Liver (tissue), 9 donors: ENCODE measurements around the gene KCNK3. TPM values are rescaled to one million over a fixed set of nuclear protein-coding genes. Genes with fewer than 3 reads are reported as not detected.

Source experiments
- DNase-seq: peaks from one replicate; pipeline ENCODE4 v3.0.0-alpha.2; 2017; ENCODE audit warnings: low spot score
- H3K27ac ChIP-seq, 2 donors: one replicate each; pipeline ENCODE4 v1.7.0; 2013; ENCODE audit warnings: inconsistent platforms in 2 of 2, low read length in 2 of 2, control low read depth in 1 of 2, low read depth in 1 of 2, mild to moderate bottlenecking in 1 of 2
- H3K27me3 ChIP-seq, 4 donors: one replicate each; pipeline versions ENCODE4 v1.6.1 to v1.7.0; 2013; ENCODE audit warnings: low read length in 3 of 4, inconsistent platforms in 1 of 4, mild to moderate bottlenecking in 1 of 4, moderate library complexity in 1 of 4; ENCODE audit not compliant: control insufficient read depth in 4 of 4, insufficient read depth in 4 of 4
- H3K36me3 ChIP-seq, 4 donors: one replicate each; pipeline versions ENCODE4 v1.6.1 to v1.7.0; 2013; ENCODE audit warnings: low read length in 3 of 4, mild to moderate bottlenecking in 3 of 4, low read depth in 1 of 4, moderate library complexity in 1 of 4; ENCODE audit not compliant: control insufficient read depth in 4 of 4, insufficient read depth in 3 of 4
- H3K4me1 ChIP-seq, 4 donors: one replicate each; pipeline versions ENCODE4 v1.6.1 to v1.7.0; 2013; ENCODE audit warnings: low read length in 3 of 4, mild to moderate bottlenecking in 3 of 4, moderate library complexity in 1 of 4; ENCODE audit not compliant: control insufficient read depth in 4 of 4, insufficient read depth in 4 of 4
- H3K4me3 ChIP-seq, 3 donors: one replicate each; pipeline versions ENCODE4 v1.6.1 to v1.7.0; 2013; ENCODE audit warnings: low read length in 3 of 3, control low read depth in 1 of 3, low read depth in 1 of 3, mild to moderate bottlenecking in 1 of 3
- H3K9ac ChIP-seq, 2 donors: one replicate each; pipeline ENCODE4 v1.7.0; 2013; ENCODE audit warnings: low read length in 2 of 2, mild to moderate bottlenecking in 2 of 2, moderate library complexity in 2 of 2, control low read depth in 1 of 2, low read depth in 1 of 2
- H3K9me3 ChIP-seq, 4 donors: one replicate each; pipeline versions ENCODE4 v1.6.1 to v1.7.0; 2013; ENCODE audit warnings: low read length in 3 of 4; ENCODE audit not compliant: control insufficient read depth in 4 of 4
- FOXA1 ChIP-seq: IDR thresholded peaks from 2 replicates; pipeline ENCODE4 v1.6.1; 2016; ENCODE audit warnings: antibody characterized with exemption
- FOXA2 ChIP-seq: IDR thresholded peaks from 2 replicates; pipeline ENCODE4 v1.6.1; 2016; ENCODE audit warnings: antibody characterized with exemption
- GABPA ChIP-seq, 2 donors: IDR thresholded peaks in 1 of 2; conservative IDR thresholded peaks in 1 of 2; 2 replicates each; pipeline ENCODE4 v1.6.1; 2016; ENCODE audit warnings: antibody characterized with exemption in 2 of 2, mild to moderate bottlenecking in 1 of 2, moderate library complexity in 1 of 2
- HNF4A ChIP-seq, 2 donors: conservative IDR thresholded peaks; 2 replicates each; pipeline ENCODE4 v1.6.1; 2016; ENCODE audit warnings: antibody characterized with exemption in 2 of 2, mild to moderate bottlenecking in 2 of 2
- HNF4G ChIP-seq: IDR thresholded peaks from 2 replicates; pipeline ENCODE4 v1.6.1; 2016; ENCODE audit warnings: antibody characterized with exemption
- JUND ChIP-seq, 2 donors: IDR thresholded peaks; 2 replicates each; pipeline ENCODE4 v1.6.1; 2016; ENCODE audit warnings: antibody characterized with exemption in 2 of 2
- NR2F2 ChIP-seq: IDR thresholded peaks from 2 replicates; pipeline ENCODE4 v1.6.1; 2016; ENCODE audit warnings: antibody characterized with exemption
- RAD21 ChIP-seq, 2 donors: IDR thresholded peaks; 2 replicates each; pipeline ENCODE4 v1.6.1; 2016; ENCODE audit warnings: antibody characterized with exemption in 2 of 2, mild to moderate bottlenecking in 2 of 2
- RXRA ChIP-seq, 2 donors: IDR thresholded peaks; 2 replicates each; pipeline ENCODE4 v1.6.1; 2017 to 2018; ENCODE audit warnings: antibody characterized with exemption in 2 of 2, mild to moderate bottlenecking in 1 of 2
- SP1 ChIP-seq: IDR thresholded peaks from 2 replicates; pipeline ENCODE4 v1.6.1; 2018; ENCODE audit warnings: antibody characterized with exemption, mild to moderate bottlenecking
- YY1 ChIP-seq: IDR thresholded peaks from 2 replicates; pipeline ENCODE4 v1.6.1; 2016; ENCODE audit warnings: antibody characterized with exemption, mild to moderate bottlenecking
- WGBS: extraction: QIAGEN DNeasy Blood & Tissue Kit; methylation state at CpG from one replicate; pipeline ENCODE4 v1.1.7; 2013; 5-methylcytosine and 5-hydroxymethylcytosine counted together
- polyA plus RNA-seq, 2 donors: library from polyadenylated mRNA; stranded (reverse) in 1 of 2; unstranded in 1 of 2; fragments of 200-250 nt in 1 of 2; fragments of >200 nt in 1 of 2; fragmentation: Nextera tagmentation in 1 of 2; extraction: Ambion mirVana in 1 of 2; gene quantifications; one replicate each; pipeline versions ENCODE4 v1.2.1 to v1.2.3, GENCODE V29; 2013 to 2015
- total RNA-seq, 2 donors: library from RNA; depleted of rRNA; stranded (reverse); fragments of >200 nt; gene quantifications; one replicate each; pipeline ENCODE4 v1.2.3, GENCODE V29; 2014
- TF ChIP-seq, protein P1 (sequence below): IDR thresholded peaks from 2 replicates; pipeline ENCODE4 v1.6.1; 2016; ENCODE audit warnings: antibody characterized with exemption
- TF ChIP-seq, protein P2 (sequence below): IDR thresholded peaks from 2 replicates; pipeline ENCODE4 v1.6.1; 2016; ENCODE audit warnings: antibody characterized with exemption
- TF ChIP-seq, protein P3 (sequence below): IDR thresholded peaks from 2 replicates; pipeline ENCODE4 v1.6.1; 2016; ENCODE audit warnings: antibody characterized with exemption, mild to moderate bottlenecking
- TF ChIP-seq, protein P4 (sequence below): IDR thresholded peaks from 2 replicates; pipeline ENCODE4 v1.6.1; 2016; ENCODE audit warnings: antibody characterized with exemption
- TF ChIP-seq, protein P5 (sequence below): fragments of 150-350 bp; IDR thresholded peaks from 2 replicates; pipeline ENCODE4 v1.5.1; 2017; ENCODE audit warnings: improper control_type of control experiment, low read depth, low read length; ENCODE audit not compliant: missing input control
- donor health status: healthy.
- donor health status: healthy.
- donor health status: healthy.
- donor health status: healthy.
- donor health status: healthy.

KCNK3 gene
- total and polyA plus RNA-seq, 4 donors = 0.78 to 6.6 (median 2.6) TPM; not detected in 1

DNA sequence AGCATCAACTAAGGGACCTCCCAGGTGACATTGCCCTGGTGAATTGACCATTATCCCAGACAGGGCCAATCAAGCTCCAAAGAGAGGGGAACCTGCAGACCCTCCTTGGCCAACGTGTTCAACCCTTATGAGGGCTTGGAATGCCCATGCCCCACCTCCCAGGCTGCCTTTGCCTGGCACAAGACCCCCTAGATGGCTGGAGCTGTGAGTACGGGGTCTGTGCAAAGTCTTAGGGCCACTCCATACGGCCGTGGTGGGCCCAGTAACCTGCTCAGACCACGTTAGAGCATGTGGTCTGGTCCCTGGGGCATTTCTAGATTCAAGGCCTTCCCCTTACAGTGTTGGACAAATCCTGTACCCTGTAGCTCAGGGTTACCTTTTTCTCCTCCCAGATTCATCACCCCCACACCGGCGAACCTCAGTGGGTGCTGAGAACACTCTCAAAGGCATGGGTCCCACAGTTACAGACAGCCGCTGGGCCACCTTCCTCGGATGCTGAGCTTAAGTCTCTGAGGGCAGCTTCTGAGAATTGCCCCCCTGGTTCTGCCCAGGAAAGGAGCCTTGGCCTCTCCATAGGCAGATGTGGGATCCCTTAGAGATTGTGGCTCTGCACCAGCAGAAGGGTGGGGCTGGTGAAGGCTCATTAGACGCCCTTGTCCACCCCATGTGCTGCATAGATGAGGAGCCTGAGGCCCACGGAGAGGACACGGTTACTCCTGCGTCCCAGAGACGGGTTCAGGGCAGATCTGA is 18.3 kb upstream of the KCNK3 start:
- DNase-seq = no peak
- H3K27me3 ChIP-seq = peaks cover 0 to 4% (median 0%) of the 10 kb centered on the region in 4 donors
- H3K9ac ChIP-seq = no peak overlapping the region
- TF ChIP-seq RAD21 (IDR thresholded peaks at IDR 0.05) = no peak
- TF ChIP-seq HNF4G = no peak
- TF ChIP-seq JUND (IDR thresholded peaks at IDR 0.05) = no peak
- TF ChIP-seq HNF4A (conservative IDR thresholded peaks at IDR 0.05) = no peak
- TF ChIP-seq SP1 = no peak
- TF ChIP-seq, protein P1, sequence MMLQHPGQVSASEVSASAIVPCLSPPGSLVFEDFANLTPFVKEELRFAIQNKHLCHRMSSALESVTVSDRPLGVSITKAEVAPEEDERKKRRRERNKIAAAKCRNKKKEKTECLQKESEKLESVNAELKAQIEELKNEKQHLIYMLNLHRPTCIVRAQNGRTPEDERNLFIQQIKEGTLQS = no peak
- TF ChIP-seq, protein P2, sequence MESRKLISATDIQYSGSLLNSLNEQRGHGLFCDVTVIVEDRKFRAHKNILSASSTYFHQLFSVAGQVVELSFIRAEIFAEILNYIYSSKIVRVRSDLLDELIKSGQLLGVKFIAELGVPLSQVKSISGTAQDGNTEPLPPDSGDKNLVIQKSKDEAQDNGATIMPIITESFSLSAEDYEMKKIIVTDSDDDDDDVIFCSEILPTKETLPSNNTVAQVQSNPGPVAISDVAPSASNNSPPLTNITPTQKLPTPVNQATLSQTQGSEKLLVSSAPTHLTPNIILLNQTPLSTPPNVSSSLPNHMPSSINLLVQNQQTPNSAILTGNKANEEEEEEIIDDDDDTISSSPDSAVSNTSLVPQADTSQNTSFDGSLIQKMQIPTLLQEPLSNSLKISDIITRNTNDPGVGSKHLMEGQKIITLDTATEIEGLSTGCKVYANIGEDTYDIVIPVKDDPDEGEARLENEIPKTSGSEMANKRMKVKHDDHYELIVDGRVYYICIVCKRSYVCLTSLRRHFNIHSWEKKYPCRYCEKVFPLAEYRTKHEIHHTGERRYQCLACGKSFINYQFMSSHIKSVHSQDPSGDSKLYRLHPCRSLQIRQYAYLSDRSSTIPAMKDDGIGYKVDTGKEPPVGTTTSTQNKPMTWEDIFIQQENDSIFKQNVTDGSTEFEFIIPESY = no peak
- no peak for TF ChIP-seq GABPA (IDR thresholded peaks at IDR 0.05 in 1 of 2, conservative IDR thresholded peaks at IDR 0.05 in 1 of 2)
- TF ChIP-seq, protein P3, sequence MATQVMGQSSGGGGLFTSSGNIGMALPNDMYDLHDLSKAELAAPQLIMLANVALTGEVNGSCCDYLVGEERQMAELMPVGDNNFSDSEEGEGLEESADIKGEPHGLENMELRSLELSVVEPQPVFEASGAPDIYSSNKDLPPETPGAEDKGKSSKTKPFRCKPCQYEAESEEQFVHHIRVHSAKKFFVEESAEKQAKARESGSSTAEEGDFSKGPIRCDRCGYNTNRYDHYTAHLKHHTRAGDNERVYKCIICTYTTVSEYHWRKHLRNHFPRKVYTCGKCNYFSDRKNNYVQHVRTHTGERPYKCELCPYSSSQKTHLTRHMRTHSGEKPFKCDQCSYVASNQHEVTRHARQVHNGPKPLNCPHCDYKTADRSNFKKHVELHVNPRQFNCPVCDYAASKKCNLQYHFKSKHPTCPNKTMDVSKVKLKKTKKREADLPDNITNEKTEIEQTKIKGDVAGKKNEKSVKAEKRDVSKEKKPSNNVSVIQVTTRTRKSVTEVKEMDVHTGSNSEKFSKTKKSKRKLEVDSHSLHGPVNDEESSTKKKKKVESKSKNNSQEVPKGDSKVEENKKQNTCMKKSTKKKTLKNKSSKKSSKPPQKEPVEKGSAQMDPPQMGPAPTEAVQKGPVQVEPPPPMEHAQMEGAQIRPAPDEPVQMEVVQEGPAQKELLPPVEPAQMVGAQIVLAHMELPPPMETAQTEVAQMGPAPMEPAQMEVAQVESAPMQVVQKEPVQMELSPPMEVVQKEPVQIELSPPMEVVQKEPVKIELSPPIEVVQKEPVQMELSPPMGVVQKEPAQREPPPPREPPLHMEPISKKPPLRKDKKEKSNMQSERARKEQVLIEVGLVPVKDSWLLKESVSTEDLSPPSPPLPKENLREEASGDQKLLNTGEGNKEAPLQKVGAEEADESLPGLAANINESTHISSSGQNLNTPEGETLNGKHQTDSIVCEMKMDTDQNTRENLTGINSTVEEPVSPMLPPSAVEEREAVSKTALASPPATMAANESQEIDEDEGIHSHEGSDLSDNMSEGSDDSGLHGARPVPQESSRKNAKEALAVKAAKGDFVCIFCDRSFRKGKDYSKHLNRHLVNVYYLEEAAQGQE = no peak
- no peak for TF ChIP-seq FOXA1
- TF ChIP-seq, protein P4, sequence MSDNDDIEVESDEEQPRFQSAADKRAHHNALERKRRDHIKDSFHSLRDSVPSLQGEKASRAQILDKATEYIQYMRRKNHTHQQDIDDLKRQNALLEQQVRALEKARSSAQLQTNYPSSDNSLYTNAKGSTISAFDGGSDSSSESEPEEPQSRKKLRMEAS = no peak
- no peak for TF ChIP-seq YY1
- TF ChIP-seq, protein P5, sequence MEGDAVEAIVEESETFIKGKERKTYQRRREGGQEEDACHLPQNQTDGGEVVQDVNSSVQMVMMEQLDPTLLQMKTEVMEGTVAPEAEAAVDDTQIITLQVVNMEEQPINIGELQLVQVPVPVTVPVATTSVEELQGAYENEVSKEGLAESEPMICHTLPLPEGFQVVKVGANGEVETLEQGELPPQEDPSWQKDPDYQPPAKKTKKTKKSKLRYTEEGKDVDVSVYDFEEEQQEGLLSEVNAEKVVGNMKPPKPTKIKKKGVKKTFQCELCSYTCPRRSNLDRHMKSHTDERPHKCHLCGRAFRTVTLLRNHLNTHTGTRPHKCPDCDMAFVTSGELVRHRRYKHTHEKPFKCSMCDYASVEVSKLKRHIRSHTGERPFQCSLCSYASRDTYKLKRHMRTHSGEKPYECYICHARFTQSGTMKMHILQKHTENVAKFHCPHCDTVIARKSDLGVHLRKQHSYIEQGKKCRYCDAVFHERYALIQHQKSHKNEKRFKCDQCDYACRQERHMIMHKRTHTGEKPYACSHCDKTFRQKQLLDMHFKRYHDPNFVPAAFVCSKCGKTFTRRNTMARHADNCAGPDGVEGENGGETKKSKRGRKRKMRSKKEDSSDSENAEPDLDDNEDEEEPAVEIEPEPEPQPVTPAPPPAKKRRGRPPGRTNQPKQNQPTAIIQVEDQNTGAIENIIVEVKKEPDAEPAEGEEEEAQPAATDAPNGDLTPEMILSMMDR = no peak
- no peak for TF ChIP-seq RXRA (IDR thresholded peaks at IDR 0.05)
- TF ChIP-seq NR2F2 = no peak
- TF ChIP-seq FOXA2 = no peak
- no peak overlapping the region for H3K4me3 ChIP-seq
- H3K36me3 ChIP-seq = no peaks in the 10 kb centered on the region
- H3K9me3 ChIP-seq = peaks cover 0 to 5% (median 2%) of the 10 kb centered on the region in 4 donors
- H3K4me1 ChIP-seq = no peaks in the 10 kb centered on the region
- H3K27ac ChIP-seq = no peak overlapping the region
- WGBS = 86% methylated on average over 14 of the region's 14 CpGs
